ENCODE results near the gene WDR43. TPM values are rescaled to one million over a fixed set of nuclear protein-coding genes. Genes with fewer than 3 reads are reported as not detected.

WDR43 gene
- total RNA-seq, 2 donors from 2014 or later: 64.1 to 102 TPM

DNA sequence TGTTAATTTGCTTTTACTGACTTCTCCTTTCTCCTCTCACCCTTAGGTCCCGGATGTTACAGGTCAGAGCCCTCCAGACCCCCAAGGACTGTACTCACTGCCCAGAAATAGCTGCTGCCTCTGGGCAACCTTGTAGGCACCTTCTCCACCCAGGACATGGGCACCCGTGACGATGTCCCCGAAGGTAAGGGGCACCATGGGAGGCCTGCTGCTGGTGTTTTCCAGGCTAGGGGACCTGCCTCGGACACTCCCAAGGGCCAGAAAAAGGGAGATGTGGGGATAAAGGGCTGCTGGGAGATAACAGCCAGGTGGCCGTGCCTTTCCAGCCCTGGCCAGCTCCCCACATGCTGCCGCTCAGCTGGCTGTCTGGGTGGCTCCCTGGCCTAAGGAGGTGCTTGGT, 100.2 kb downstream of the WDR43 start:
- H3K36me3 Mint-ChIP-seq: no peaks in the 10 kb centered on the region
- DNase-seq (ENCODE audit: low spot score in 2 of 2): no peak
- ATAC-seq: no peak
- H3K27ac Mint-ChIP-seq: no peak overlapping the region
- no peaks in the 10 kb centered on the region for H3K9me3 Mint-ChIP-seq

- DNase-seq (ENCODE audit: low spot score in 2 of 2): no peak
- no peak for ATAC-seq
- H3K27ac Mint-ChIP-seq: no peak overlapping the region
- H3K9me3 Mint-ChIP-seq: no peaks in the 10 kb centered on the region
- H3K36me3 Mint-ChIP-seq: no peaks in the 10 kb centered on the region
Measured at GRCh38 chr2:28995765-28996750, 101.6 kb downstream of the WDR43 start.

DNA sequence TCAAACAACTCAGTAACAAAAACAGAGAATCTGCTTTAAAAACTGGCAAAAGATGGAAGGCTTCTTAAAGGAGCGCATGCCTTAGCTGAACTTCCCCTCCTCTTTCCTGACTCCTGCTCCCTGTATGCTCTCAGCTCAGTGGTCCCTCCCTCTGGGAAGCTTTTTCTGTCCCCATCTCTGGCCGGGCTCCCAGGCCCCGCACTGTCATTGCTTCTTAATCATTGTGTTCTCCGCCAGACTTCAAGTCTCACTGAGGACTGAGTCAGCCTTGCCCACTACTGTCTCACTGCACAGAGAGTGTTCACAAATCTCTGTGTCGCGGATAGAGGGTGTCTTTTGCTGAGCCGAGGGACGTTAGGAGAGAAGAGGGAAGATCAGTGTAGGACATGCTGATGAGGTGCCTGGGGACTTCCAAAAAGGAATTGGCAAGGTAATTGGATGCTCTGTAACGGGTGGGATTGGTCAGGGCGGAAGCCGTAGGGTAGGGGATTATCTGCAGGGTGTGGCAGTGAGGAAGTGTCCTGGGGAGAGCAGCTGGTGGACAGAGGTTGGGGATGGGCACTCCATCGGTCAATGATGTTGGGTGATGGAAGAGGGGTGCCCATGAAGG, 102.9 kb downstream of the WDR43 start:
- Mint-ChIP-seq H3K36me3 (no peaks in the 10 kb centered on the region), H3K9me3 (no peaks in the 10 kb centered on the region), H3K27ac (no peak overlapping the region)
- DNase-seq (ENCODE audit: low spot score in 2 of 2) (no peak), ATAC-seq (no peak)

Other genes with a start within 250 kb of the WDR43 start
- 100 to 1,000 TPM; 185 to 201 TPM for gene PPP1CB, start 142.8 kb upstream of the WDR43 start, total RNA-seq
- 1 to 10 TPM; 1.8 to 2.0 TPM for gene SPDYA, start 83.8 kb upstream of the WDR43 start, total RNA-seq
- gene TRMT61B, start 24.4 kb upstream of the WDR43 start, total RNA-seq: 10 to 100 TPM; 12.2 to 18.9 TPM
- 1 to 10 TPM in 1 of 2 donors, under 1 TPM in 1; 0.36 to 4.3 TPM for gene TOGARAM2, start 86.6 kb downstream of the WDR43 start, total RNA-seq
- not detected for gene PCARE, start 179.9 kb downstream of the WDR43 start, total RNA-seq
- 10 to 100 TPM; 19.7 to 27.7 TPM for gene CLIP4, start 220.7 kb downstream of the WDR43 start, total RNA-seq